H1 (cell line): Measurements from ENCODE around the gene RNF20.

Source experiments
- BACH1 ChIP-seq: IDR thresholded peaks from 2 replicates; pipeline ENCODE4 v1.6.1; 2012; ENCODE audit warnings: low read length, improper control_type of control experiment
- EGR1 ChIP-seq: IDR thresholded peaks from 2 replicates; pipeline ENCODE4 v1.6.1; 2011; ENCODE audit warnings: low read depth, low read length, borderline replicate concordance
- EP300 ChIP-seq, 2 experiments: IDR thresholded peaks; 1 replicate in 1 of 2; 2 replicates in 1 of 2; pipeline ENCODE4 v1.6.1; 2011 to 2012; ENCODE audit warnings: low read depth in 2 of 2, low read length in 2 of 2, mild to moderate bottlenecking in 2 of 2, borderline replicate concordance in 1 of 2, inconsistent platforms in 1 of 2, moderate library complexity in 1 of 2
- EZH2 ChIP-seq: fragments of 200-600 bp; sonication (generic); IDR thresholded peaks from 2 replicates; pipeline ENCODE4 v1.7.1; 2012; ENCODE audit warnings: low read depth, mild to moderate bottlenecking, moderate library complexity, low read length, inconsistent platforms; ENCODE audit not compliant: severe bottlenecking
- KDM4A ChIP-seq: IDR thresholded peaks from one replicate; pipeline ENCODE4 v1.7.1; 2012; ENCODE audit warnings: low read depth, mild to moderate bottlenecking, moderate library complexity, low read length, inconsistent platforms; ENCODE audit not compliant: severe bottlenecking
- MAFK ChIP-seq: IDR thresholded peaks from 2 replicates; pipeline ENCODE4 v1.6.1; 2012; ENCODE audit warnings: low read depth, mild to moderate bottlenecking, improper control_type of control experiment, low read length
- POLR2AphosphoS5 ChIP-seq: IDR thresholded peaks from 2 replicates; pipeline ENCODE4 v1.6.1; 2011; ENCODE audit warnings: low read depth, low read length
- SIN3A ChIP-seq, 2 experiments: IDR thresholded peaks in 1 of 2; conservative IDR thresholded peaks in 1 of 2; 2 replicates each; pipeline ENCODE4 v1.6.1; 2011 to 2012; ENCODE audit warnings: low read length in 2 of 2, improper control_type of control experiment in 1 of 2, low read depth in 1 of 2, mild to moderate bottlenecking in 1 of 2
- TAF1 ChIP-seq: IDR thresholded peaks from 2 replicates; pipeline ENCODE4 v1.6.1; 2011; ENCODE audit warnings: mild to moderate bottlenecking, low read depth, low read length
- ZNF274 ChIP-seq: IDR thresholded peaks from 2 replicates; pipeline ENCODE4 v1.7.0; 2012; ENCODE audit warnings: low read length, borderline replicate concordance; ENCODE audit errors: extremely low read depth
- TF ChIP-seq, protein P1 (sequence below), 3 experiments: IDR thresholded peaks; 1 replicate in 2 of 3; 2 replicates in 1 of 3; pipeline versions ENCODE4 v1.5.1 to v1.6.1; 2011; ENCODE audit warnings: low read length in 3 of 3, mild to moderate bottlenecking in 3 of 3, inconsistent platforms in 2 of 3, low read depth in 1 of 3, moderate library complexity in 1 of 3; ENCODE audit not compliant: insufficient read depth in 1 of 3; ENCODE audit errors: control extremely low read depth in 1 of 3

DNA sequence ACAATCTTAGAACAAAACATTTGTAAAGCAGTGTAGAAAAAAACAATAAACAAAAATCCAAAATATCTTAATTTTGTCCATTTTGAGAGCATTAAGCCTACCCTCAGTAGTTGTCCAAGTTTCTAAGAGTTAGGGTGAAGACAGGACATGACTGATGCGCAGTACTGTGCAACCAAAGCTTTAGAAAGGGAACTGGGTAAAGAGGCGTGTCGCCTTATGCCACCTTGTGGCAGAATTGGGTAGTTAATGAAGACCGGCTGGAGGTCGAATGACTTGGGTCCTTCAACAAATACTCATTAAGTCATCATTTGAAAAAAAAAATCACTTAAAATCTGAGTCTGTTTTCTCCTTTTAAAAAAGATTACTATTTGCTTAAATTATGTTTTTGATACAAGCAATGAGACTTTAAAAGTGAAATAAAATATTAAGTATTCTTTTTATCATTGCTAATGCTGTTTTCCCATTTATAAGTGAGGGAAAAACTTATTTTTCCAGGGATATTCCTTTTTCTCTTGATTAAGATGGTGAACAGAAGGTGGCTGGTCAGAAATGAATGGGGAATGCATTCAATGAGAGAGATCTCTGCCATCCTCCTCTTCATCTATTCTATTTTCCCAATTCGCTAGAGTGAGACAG, 3.5 kb upstream of the RNF20 start:
- TF ChIP-seq KDM4A (no peak), BACH1 (no peak), SIN3A (conservative IDR thresholded peaks at IDR 0.05 in 1 of 2, IDR thresholded peaks at IDR 0.05 in 1 of 2; ENCODE audit: low read depth in 1 of 2, low read length in 2 of 2) (no peak), EZH2 (no peak), EGR1 (no peak), TAF1 (no peak), EP300 (IDR thresholded peaks at IDR 0.05; ENCODE audit: borderline replicate concordance in 1 of 2, low read depth in 2 of 2, low read length in 2 of 2) (no peak), ZNF274 (no peak), POLR2AphosphoS5 (no peak), MAFK (no peak)
- TF ChIP-seq, protein P1, sequence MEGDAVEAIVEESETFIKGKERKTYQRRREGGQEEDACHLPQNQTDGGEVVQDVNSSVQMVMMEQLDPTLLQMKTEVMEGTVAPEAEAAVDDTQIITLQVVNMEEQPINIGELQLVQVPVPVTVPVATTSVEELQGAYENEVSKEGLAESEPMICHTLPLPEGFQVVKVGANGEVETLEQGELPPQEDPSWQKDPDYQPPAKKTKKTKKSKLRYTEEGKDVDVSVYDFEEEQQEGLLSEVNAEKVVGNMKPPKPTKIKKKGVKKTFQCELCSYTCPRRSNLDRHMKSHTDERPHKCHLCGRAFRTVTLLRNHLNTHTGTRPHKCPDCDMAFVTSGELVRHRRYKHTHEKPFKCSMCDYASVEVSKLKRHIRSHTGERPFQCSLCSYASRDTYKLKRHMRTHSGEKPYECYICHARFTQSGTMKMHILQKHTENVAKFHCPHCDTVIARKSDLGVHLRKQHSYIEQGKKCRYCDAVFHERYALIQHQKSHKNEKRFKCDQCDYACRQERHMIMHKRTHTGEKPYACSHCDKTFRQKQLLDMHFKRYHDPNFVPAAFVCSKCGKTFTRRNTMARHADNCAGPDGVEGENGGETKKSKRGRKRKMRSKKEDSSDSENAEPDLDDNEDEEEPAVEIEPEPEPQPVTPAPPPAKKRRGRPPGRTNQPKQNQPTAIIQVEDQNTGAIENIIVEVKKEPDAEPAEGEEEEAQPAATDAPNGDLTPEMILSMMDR (IDR thresholded peaks at IDR 0.05; ENCODE audit: control extremely low read depth in 1 of 3, insufficient read depth in 1 of 3, low read depth in 1 of 3, low read length in 3 of 3), result peak; percentile 47 to 87 (median 74)
